Bronchial epithelial cell (primary cell): Measurements from ENCODE around the gene PSMG4. TPM values are rescaled to one million over a fixed set of nuclear protein-coding genes. Genes with fewer than 3 reads are reported as not detected.
A peak's percentile ranks its signal among the peaks of the same experiment; 100 is the strongest.

Experiments used
- DNase-seq: peaks from one replicate; pipeline ENCODE4 v3.0.0-alpha.2; 2010; ENCODE audit warnings: low read depth
- FAIRE-seq: peaks from 2 replicates; lab custom pipeline; 2011; peaks lifted over from hg19 to GRCh38; lab: Jason Lieb, UNC
- H3K27me3 ChIP-seq: 2 replicates; pipeline ENCODE4 v1.5.1; 2011; ENCODE audit warnings: low read length; ENCODE audit not compliant: control insufficient read depth, insufficient read depth
- H3K36me3 ChIP-seq: 2 replicates; pipeline ENCODE4 v1.5.1; 2011; ENCODE audit warnings: low read length; ENCODE audit not compliant: control insufficient read depth, insufficient read depth
- H3K4me3 ChIP-seq: 2 replicates; pipeline ENCODE4 v1.5.1; 2011; ENCODE audit warnings: mild to moderate bottlenecking, low read depth, low read length, control low read depth
- total RNA-seq: library from RNA; depleted of rRNA; stranded (reverse); fragments of >200 nt; gene quantifications from 2 replicates; pipeline ENCODE4 v1.2.1, GENCODE V29; 2014
- TF ChIP-seq, protein P1 (sequence below): IDR thresholded peaks from 2 replicates; pipeline ENCODE4 v1.5.1; 2011; ENCODE audit warnings: mild to moderate bottlenecking, moderate library complexity, low read length, control low read depth, inconsistent platforms; ENCODE audit not compliant: insufficient read depth, severe bottlenecking

The PSMG4 gene
- total RNA-seq, 1 donor from 2014 or later = 15.5 TPM

DNA sequence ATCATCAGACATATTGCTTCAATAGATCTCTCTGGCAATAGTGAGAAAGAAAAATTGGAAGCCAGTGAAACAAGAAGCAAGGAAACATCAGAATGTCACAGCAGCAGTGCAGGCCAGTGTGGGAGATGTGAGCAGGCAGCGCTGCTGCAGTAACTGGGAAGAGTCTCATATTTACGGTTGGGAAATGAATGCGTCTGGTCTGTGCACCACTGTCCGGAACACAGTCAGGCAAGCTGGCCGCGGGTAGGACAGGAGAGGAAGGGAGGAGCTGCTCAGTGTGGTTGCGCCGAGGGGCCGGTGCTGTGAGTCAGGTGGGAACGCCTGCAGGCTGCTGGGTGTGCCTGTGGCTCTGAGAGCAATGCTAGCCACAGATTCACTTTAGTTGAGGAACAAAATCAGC, 6.4 kb upstream of the PSMG4 start:
- no peak for DNase-seq

DNA sequence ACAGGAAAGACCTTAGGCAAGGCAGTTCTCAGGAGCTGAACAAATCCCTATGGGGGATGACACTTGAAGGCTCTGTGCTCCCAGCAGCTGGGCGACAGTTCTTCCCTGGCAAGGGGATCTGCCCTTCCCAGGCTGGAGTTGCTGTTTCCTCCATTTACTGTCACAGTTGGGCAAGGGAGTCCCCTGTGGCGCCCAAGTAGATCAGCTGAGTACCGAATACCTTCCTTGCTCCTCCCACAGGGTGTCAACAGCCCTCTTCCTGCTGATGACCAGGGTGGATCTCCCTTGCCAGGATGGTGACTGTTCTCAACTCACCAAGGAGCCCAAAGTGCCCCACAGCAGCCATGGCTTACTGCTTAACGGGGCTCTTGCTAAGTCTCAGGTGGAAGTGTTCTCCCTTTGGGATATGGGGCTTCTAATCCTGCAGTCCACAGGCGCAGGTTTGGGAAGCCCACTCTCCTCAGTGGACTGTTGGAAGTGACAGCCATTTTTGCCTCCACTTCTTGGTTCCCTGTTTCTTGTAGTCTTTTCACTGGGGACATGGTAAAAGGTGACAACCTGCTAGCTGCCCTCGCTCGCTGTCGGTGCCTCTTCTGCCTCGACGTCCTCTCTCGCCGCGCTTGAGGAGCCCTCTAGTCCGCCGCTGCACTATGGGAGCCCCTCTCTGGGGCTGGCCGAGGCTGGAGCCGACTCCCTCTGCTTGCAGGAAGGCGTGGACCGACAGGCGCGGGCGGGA, 5.7 kb upstream of the PSMG4 start:
- Histone ChIP-seq H3K4me3 (no peak overlapping the region), H3K27me3 (no peaks in the 10 kb centered on the region), H3K36me3 (no peaks in the 10 kb centered on the region)
- DNase-seq (no peak), FAIRE-seq (no peak)
- TF ChIP-seq, protein P1, sequence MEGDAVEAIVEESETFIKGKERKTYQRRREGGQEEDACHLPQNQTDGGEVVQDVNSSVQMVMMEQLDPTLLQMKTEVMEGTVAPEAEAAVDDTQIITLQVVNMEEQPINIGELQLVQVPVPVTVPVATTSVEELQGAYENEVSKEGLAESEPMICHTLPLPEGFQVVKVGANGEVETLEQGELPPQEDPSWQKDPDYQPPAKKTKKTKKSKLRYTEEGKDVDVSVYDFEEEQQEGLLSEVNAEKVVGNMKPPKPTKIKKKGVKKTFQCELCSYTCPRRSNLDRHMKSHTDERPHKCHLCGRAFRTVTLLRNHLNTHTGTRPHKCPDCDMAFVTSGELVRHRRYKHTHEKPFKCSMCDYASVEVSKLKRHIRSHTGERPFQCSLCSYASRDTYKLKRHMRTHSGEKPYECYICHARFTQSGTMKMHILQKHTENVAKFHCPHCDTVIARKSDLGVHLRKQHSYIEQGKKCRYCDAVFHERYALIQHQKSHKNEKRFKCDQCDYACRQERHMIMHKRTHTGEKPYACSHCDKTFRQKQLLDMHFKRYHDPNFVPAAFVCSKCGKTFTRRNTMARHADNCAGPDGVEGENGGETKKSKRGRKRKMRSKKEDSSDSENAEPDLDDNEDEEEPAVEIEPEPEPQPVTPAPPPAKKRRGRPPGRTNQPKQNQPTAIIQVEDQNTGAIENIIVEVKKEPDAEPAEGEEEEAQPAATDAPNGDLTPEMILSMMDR = no peak

More for the DNA sequence above, 6.4 kb upstream of the PSMG4 start:
- H3K4me3 ChIP-seq = no peak overlapping the region
- FAIRE-seq = peak; percentile 18
- H3K27me3 ChIP-seq = no peaks in the 10 kb centered on the region
- H3K36me3 ChIP-seq = no peaks in the 10 kb centered on the region
- TF ChIP-seq, protein P1 = no peak

DNA sequence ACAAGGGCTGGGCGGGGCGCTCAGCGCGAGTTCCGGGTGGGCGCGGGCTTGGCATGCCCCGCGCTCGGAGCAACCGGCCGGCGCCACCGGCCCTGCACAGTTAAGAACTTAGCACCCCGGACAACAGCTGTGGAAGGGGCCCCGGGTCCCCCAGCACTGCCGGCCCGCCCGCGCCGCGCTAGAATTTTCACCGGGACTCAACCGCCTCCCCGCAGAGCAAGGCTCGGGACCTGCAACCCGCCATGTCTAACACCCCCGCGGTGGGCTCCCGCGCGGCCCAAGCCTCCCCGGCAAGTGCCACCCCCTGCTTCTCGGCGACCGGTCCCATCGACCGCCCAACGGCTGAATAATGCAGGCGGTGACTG, 5.2 kb upstream of the PSMG4 start:
- Histone ChIP-seq H3K4me3 (no peak overlapping the region), H3K27me3 (no peaks in the 10 kb centered on the region), H3K36me3 (no peaks in the 10 kb centered on the region)
- FAIRE-seq (no peak), DNase-seq (no peak)
- TF ChIP-seq, protein P1 = no peak

DNA sequence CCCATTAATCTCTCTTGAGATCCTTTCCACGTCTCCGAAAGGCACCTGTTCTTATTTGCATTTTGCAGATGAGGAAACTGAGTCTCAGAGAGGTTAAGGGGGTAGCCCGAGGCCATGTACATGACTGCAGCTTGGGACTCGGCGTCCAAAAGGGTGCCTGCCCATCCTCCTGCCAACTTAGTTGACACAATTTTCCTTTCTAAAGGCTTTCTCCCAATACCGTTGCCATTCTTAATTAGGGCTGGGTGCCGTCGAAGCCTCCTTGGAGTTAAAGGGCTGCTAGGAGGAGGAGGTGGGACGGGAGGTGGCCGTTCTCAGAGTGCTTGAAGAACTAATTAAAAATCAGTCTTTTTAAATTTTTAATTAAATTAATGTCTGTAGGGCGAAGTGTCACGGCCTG, 546 bp upstream of the PSMG4 start:
- TF ChIP-seq, protein P1 = no peak
- Histone ChIP-seq H3K27me3 (no peaks in the 10 kb centered on the region), H3K36me3 (peaks cover 4% of the 10 kb centered on the region), H3K4me3 (peak overlapping the region; percentile 89)
- DNase-seq = no peak
- FAIRE-seq = no peak

DNA sequence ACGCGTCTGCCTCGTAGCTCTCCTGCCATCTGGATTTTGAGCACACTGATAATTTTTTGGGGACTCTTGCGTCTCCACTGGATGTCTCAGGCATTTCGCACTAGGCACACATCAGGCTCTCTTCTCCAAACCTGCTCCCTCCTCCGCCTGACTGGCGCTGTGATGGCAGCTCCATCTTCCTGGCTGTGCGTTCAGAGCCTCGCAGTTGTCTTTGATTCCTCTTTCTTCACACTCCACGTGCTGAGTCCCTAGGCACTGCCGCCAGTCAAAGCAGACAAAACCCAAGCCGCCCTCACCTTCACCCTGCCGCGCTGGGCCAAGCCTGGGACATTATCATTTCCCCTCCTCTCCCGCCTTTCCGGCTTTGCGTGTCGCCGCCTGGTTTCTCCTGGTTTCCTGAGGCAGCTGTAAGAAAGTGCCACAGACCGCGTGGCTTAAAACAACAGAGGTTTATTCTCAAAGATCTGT, 778 bp downstream of the PSMG4 start:
- FAIRE-seq (no peak), DNase-seq (peak; percentile 25)

More for the DNA sequence above, 778 bp downstream of the PSMG4 start:
- H3K27me3 ChIP-seq = no peaks in the 10 kb centered on the region
- TF ChIP-seq, protein P1 = no peak
- H3K4me3 ChIP-seq = peak overlapping the region; percentile 89
- H3K36me3 ChIP-seq = peaks cover 16% of the 10 kb centered on the region
